NOMO-1 treated with DMSO at 0.1 percent for 48 hours (cell line): ENCODE data around the gene CUX1.
A peak's percentile ranks its signal among the peaks of the same experiment; 100 is the strongest.
"Not testable (repeated sequence)": the region's sequence is repeated elsewhere in the genome, so short reads cannot be mapped to it uniquely, and the experiment has no call there.

Source experiments
- DNase-seq: peaks from one replicate; lab custom pipeline; 2025; ENCODE audit not compliant: unreplicated experiment; lab: John Stamatoyannopoulos, UW

CUX1 gene

DNA sequence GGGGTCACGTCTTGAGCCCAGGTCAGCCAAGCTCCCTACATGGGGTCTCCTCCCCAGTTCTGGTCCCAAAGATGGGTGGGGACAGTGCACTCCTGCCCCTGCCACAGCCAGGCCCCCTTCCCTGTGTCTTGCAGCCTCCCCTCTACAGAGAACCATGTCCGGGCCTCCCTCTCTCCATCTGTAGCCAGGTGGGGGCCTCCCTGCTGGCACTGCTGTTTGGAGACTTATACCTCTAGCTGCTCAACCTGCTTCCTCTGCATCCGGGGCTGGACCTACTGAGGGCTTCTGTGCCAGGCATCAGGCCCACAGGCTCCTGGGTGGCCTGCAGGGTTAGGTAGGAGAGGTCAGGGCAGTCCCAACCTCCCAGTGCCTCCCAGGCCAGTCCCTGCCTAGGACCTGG is 477.2 kb downstream of the CUX1 start:
- DNase-seq, result no peak

DNA sequence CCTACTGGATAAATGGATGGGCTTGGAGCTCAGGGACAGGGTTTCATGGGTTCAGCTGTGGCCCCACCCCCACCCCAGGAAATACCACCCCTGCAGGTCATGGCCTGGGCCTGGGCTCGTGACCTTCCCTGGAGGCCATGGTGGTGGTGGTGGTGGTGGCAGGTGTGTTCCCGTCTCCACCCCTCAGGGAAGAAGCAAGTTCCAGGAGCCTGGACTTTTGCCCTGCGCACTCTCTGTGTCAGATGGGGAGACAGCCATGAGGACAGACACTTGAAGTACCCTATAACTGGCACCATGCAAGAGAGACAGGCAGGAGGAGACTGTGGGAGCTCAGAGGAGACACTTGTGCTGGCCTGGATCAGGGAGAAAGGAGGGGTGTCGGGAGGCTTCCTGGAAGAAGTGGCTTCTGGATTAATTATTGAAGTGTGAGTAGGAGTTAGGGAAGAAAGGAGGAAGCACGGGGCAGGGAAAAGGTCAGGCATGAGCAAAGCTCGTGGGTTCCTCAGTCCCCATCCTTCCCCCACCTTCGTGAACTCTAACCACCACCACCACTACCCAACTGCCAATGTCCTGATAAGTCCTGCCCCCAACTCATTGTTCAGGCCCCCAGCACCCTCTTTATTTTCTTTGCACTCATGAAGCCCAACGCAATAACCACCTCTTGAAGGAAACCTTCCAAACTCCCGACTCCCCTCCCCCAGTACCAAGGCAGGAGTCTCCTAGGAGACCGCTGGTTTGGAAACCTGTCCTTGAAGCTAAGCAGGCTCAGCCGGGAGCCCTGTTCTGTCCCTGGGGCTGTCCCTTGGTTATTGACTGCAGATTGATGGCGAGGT is 478.1 kb downstream of the CUX1 start:
- DNase-seq, result no peak

DNA sequence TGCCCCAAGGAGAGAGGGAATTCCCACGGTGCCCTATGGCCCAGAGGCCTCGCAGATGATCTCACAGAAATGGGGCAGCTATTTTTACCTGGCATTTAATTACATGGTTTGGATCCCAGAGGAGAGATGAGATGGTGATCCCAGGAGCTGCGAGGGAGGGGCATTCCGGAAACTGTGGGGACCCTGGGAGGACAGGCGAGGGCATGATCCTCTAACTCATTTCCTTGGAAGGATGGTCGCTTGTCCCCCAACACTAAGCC is 478.7 kb downstream of the CUX1 start:
- no peak for DNase-seq

DNA sequence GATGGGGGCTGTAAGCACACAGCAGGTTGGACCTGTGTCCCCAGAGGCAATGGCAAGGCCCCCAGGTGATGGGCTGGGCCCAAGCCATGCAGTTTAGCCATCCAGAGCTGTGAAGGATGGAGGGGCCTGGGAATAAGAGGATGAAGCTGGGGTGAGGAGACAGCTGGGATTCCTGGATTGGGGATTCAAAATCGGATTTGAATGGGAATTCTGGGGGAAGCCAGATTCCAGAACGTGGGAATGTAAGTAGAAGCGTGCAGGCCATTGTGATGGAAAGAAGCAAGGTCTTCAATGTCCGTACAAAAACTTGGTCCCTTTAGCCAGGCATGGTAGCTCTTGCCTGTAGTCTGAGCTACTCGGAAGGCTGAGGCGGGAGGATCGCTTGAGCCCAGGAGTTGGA is 479.1 kb downstream of the CUX1 start:
- no peak for DNase-seq

DNA sequence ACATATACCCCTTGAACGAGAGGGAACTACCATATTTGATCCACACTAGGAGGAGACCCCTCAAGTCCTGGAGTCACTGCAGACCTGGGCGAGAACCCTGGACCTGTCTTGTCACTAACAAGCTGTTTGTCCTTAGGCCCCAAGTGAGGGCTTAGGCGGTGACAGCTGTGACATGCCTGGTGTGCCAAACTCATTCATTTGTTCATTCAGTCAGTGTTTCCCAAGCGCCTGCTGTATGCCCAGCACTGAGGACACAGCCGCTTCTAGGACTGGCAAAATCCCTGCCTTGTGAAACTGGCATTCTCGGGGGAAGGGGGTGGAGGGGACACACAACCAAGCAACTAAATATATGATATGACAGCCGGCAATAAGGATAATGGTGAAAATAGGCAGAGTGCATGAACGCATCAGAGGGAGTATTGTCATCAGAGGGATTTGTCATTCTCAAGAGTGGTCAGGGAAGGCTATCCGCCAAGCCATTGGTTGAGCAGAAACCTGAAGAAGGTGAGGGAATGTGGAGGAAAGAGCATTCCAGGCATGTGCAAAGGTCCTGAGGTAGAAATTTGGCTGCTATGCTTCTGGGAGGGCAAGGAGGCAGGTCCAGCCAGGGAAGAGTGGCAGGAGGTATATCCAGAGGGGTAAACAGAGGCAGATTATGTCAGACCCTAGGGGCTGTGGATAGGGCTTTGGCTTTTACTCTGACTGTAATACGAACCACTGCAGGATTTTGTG is 480.2 kb downstream of the CUX1 start:
- no peak for DNase-seq

DNA sequence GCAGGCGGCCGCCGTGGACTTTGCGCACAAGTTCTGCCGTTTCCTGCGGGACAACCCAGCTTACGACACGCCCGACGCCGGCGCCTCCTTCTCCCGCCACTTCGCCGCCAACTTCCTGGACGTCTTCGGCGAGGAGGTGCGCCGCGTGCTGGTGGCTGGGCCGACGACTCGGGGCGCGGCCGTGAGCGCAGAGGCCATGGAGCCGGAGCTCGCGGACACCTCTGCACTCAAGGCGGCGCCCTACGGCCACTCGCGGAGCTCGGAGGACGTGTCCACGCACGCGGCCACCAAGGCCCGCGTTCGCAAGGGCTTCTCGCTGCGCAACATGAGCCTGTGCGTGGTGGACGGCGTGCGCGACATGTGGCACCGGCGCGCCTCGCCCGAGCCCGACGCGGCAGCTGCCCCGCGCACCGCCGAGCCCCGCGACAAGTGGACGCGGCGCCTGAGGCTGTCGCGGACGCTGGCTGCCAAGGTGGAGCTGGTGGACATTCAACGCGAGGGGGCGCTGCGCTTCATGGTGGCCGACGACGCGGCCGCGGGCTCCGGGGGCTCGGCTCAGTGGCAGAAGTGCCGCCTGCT is 483.3 kb downstream of the CUX1 start:
- no peak for DNase-seq

DNA sequence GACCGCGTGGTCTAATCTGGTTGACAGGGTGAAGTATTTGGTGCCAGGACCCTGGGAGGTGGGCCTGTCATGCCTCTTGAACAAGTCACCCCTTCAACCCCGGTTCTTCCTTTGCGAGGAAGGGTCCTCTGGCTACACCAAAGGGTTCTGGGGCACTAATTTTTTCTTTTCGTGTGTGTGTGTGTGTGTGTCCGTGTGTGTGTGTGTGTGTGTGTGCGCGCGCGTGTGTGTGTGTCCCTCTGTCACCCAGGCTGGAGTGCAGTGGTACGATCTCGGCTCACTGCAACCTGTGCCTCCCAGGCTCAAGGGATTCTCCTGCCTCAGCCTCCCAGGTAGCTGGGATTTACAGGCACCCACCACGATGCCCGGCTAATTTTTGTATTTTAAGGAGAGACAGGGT is 483.9 kb downstream of the CUX1 start:
- DNase-seq, result not testable (repeated sequence)

DNA sequence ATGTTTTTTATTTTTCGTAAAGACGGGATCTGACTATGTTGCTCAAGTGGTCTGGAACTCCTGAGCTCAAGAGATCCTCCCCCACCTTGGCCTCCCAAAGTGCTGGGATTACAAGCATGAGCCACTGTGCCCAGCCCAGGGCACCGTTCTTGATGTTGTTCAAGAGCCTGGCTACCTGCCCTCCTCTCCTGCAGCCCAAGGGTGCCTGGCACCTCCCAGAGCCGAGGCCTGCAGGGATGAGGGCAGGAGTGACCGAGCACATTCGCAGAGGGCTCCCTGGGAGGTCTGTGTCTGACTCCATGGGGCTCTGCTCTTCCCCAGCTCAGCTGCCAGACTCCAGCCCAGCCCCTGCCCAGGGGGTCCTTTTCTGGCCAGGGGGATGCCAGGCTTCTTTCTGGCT is 484.6 kb downstream of the CUX1 start:
- no peak for DNase-seq

DNA sequence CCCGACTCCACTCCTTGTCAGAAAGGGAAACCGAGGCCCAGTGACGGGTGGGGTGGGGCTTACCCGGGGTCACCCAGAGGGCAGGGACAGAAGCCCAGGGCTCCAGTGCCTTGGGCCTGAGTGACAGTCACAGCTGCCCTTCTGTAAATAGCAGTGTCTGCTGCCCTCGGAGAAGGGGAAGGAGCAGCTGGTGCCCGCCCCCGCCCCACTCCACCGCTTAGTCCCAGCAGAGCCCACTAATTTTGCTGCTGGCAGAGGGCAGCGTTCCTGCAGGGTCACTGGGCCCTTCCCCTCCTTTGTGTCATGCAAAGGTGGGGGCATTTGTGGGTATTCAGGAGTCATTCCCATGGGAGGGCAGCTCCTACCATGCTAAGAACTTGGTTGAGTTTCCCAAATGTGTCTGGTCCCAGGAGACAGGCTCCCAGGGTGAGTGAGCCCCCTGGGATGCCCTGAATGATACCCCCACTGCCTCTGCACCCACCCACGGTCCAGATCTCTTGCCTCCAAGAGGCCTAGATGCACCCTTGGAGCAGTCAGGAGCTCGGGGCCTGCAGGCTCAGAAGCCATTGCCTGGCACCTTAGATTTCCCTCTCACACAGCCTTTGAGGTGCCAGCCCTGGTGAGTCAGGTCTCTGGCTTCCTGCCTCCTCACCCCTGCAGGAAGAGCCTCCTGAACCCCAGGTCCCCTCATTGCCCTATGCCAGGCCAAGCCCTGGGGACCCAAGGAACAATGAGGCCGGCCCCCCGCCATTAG is 486.4 kb downstream of the CUX1 start:
- no peak for DNase-seq

DNA sequence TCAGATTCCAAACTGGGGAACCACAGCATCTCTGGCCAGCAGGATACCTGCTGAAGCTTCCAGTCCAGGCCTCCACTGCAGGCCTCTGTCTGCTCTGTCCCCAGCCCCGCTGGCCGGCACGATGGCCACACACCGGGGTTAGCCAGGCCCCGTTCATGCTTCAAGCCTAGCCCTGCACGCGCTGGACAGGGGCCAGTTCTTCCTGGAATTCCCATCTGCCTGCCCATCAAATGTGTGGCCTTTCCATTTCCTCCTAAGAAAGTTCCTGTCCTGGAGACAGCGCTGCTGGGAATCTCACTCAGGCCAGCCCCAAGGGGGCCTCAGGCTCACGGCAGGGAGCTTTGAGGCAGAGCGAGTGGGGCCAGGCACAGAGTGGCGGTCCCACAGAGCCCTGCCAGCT is 487.2 kb downstream of the CUX1 start:
- DNase-seq, result no peak

DNA sequence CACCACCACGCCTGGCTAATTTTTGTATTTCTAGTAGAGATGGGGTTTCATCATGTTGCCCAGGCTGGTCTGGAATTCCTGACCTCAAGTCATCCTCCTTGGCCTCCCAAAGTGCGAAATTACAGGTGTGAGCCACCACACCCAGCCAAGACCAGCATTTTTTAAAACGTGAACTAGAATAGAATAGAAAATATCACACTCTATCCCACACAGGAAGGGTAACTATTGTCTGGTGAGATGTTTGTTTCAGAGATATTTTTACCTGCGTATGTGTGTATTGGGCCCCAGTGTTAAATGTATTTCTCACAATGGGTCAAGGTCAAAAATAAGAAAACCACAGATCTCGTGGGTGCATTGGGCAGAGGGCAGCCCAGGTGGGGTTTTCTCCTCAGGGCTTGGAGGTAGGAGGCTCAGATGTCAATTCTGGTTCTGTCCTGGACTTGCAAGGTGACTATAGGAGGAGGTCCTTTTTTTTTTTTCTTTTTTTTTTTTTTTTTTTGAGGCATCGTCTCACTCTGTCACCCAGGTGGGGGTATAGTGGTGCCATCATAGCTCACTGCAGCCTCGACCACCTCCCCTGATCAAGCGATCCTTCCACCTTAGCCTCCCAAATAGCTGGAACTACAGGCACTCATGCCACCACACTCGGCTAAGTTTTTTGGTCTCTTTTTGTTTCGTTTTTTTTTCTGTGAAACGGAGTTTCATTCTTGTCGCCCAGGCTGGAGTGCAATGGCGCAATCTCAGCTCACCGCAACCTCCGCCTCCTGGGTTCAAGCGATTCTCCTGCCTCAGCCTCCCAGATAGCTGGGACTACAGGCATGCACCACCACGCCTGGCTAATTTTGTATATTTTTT is 488.2 kb downstream of the CUX1 start:
- no peak for DNase-seq

DNA sequence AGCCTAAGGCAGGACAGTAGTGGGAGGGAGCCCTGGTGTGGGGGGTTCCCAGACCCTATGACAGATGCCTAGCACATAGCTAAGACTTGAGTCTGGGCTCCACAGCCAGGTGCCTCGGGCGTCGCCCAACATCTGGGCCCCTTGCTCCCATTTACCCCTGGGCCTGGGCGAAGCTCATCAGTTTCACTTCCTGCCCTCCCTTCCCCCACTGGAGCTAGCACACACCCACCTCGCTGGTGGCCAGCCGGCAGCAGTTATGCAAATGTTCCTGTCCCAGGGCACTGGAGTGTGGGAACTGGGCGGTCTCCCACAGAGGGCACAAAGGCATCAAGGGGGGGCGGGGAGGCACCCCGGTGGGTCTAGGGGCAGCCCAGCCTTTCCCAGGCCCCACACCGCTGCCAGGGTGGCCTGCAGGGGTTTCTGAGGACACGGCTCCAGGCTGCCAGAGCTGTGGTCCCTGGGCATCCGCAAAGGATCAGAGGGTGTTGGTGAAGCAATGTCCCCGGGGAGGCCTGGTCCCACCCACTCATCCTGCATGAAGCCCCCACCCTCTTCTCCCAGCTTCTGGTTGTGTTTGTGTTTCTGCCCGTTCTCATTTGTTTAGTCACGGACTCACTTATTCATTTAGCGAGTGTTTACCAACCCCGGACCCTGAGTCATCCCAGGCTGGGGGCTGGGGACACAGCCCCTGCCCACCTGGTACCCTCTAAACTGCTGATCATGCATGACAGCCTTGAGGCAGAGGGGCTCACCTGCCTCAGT is 489.7 kb downstream of the CUX1 start:
- peak; percentile 97 for DNase-seq

DNA sequence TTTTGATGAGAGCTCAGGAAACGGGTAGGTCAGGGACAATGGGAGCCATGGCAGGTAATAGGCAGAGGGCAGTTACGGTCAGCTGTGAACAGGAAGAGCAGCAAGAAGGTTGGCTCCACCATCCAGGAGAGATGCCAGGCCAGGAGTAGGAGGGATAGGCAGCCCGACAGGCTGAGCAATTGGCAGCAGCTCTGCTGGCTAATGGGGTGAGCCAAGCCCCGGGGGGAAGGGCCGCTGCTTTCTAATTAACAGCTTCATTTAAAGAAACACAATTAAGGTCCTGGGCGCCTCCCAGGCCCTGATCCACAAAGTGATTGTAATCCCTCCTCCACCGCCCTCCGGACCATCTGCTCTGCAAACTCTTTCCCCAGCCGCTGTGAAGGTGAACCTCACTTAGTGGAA is 493.0 kb downstream of the CUX1 start:
- DNase-seq, result no peak

DNA sequence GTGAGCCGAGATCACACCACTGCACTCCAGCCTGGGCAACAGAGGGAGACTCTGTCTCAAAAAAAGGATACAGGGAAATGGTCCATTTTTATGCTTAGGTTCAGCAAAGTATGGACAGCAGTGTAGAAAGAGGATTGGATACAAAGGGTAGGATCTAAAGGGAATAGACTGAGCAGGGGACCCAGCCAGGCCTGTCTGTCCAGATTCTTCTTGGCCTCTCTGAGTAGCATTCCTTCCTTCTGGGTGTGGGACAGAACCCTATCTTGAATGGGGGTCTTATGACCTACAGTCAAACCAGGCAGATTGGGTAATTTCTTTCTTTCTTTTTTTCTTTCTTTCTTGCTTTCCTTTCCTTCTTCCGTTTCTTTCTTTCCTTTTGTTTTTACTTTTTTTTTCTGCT is 494.9 kb downstream of the CUX1 start:
- no peak for DNase-seq

DNA sequence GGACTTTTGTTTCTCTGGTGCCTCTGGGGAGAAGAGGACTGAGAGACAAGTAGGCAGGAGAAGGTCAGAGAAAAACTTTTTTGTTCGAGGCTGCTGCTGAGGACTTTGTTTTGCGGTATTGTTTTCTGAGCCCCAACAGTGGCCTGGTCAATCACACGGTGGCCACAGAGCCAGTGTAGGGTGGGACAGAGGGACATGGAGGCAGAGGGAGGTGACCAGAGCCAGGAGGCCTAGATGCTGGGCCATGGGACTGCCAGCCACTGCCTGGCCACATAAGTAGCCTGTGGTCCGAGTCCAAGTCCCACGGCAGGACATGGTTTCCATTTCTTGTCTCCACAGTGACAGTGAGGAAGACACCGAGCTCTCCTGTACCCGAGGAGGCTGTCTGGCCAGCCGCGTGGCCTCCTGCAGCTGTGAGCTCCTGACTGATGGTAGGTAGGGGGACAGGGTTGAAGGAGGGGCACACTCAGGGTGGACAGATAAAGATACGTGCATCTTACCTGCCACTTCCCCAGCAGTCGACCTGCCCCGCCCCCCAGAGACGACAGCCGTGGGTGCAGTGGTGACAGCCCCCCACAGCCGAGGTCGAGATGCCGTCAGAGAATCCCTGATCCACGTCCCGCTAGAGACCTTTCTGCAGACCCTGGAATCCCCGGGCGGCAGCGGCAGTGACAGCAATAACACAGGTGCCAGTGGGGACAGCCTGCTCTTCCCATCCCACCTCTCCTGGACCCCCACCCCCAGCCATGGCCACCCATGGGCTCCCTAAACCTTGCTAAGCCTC is 496.8 kb downstream of the CUX1 start:
- DNase-seq, result no peak

DNA sequence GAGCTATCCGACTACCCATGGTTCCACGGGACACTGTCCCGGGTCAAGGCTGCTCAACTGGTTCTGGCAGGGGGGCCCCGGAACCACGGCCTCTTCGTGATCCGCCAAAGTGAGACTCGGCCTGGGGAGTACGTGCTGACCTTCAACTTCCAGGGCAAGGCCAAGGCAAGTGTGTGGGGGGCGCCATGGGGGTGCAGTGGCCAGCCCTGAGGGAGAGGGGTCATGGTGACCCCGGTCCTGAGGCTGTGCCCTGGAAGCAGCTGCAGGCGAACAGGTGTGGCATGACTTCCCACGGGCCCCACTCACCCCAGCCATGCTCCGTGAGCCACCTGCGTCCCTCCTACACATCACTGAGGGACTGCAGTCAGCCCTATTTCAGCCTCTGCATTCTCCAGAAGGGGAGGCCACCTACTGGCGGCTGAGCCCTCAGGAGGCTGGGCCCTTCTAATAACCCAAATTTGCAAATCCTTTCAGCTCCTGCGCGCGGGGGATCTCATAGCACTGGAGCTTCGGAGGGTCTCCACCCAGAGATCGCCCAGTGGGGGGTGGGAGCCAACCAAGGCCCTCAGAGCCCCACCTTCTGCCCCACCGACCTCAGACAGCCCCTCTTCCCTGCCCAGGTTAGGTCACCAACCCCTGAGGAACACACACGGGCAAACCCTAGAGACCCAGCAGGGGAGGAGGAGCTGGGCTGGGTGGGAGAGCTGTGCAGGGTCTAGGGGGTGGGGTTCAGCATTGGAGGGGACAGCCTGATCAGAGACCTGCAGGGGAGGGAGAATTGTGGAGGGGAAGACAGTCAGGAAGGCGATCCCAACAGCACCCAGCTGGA is 500.0 kb downstream of the CUX1 start:
- no peak for DNase-seq

DNA sequence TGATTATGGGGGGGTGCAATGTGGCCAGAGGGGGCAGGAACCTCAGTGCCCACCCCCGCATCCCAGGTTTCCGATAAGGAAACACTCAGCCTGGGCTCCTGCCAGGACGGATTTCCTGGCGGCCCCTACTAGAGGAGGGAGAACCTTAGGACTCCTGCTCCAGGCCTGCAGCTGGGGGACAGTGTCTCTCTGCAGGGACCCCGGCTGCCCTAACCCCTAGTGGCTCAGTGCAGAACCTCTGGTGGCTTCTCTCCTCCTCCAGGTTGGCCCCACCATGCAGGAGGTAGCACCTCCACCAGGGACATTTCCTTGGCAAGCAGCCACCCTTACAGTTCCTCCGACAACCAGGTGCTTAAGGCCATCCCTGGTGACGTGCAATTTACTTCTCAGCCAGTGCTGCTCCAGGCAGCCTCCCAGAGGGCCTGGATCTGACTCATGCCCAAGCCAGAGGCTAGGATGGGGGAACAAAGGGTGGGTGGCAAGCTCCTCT is 501.1 kb downstream of the CUX1 start:
- no peak for DNase-seq

DNA sequence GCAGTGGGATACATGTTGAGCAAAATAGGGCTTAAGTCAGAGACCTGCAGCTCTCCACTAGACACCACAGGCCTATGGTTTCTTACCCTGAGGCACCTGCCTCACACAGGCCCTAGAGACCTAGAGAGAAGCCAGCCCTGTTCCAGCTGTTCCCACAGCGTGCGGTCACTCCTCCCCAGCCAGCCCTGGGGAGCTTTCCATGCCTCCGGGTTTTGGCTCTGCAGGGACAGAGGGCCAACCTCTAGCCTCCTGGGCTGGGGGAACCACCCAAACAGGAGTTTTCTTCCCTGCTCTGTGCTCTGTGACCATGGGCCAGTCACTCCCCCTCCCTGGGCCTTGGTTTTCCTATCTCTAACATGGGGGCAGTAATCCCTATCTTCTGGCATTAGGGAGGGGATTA is 502.2 kb downstream of the CUX1 start:
- DNase-seq, result no peak
